Activated B cell treated with CpG ODN at 0.5 μM for 24 hours (primary cell): ENCODE measurements around the gene GCK. TPM values are rescaled to one million over a fixed set of nuclear protein-coding genes. Genes with fewer than 3 reads are reported as not detected.
A peak's percentile ranks its signal among the peaks of the same experiment; 100 is the strongest.
"Not testable (repeated sequence)": the region's sequence is repeated elsewhere in the genome, so short reads cannot be mapped to it uniquely, and the experiment has no call there.

ENCODE experiments used
- ATAC-seq: fragments of 200-7000 bp; cut with Tn5 transposase; one replicate; pipeline ENCODE4 v1.10.0; 2021; ENCODE audit warnings: low read depth, mild to moderate bottlenecking, moderate library complexity
- CTCF ChIA-PET: fragments of 350-600 bp; sonication (Branson Sonifier 250); formaldehyde crosslinking; loops from one replicate; lab custom pipeline; 2021; ENCODE audit warnings: antibody characterized with exemption; lab: Charles Lee
- POLR2A ChIA-PET: fragments of 350-600 bp; sonication (Branson Sonifier 250); formaldehyde crosslinking; loops from one replicate; lab custom pipeline; 2021; ENCODE audit warnings: antibody characterized with exemption; lab: Charles Lee
- DNase-seq: peaks from one replicate; pipeline ENCODE4 v3.0.0; 2022
- H3K27ac Mint-ChIP-seq: one replicate; pipeline ENCODE4 v1.8.0; 2020; ENCODE audit warnings: mixed read lengths
- H3K27me3 Mint-ChIP-seq: one replicate; pipeline ENCODE4 v1.8.0; 2021; ENCODE audit warnings: mixed read lengths
- H3K36me3 Mint-ChIP-seq: one replicate; pipeline ENCODE4 v1.8.0; 2021; ENCODE audit warnings: low read depth, mixed read lengths
- H3K4me1 Mint-ChIP-seq: one replicate; pipeline ENCODE4 v1.8.0; 2021; ENCODE audit warnings: mixed read lengths
- H3K4me3 Mint-ChIP-seq: one replicate; pipeline ENCODE4 v1.8.0; 2020; ENCODE audit warnings: mild to moderate bottlenecking, mixed read lengths
- H3K9me3 Mint-ChIP-seq: one replicate; pipeline ENCODE4 v1.8.0; 2020; ENCODE audit warnings: mixed read lengths
- CTCF ChIP-seq: fragments of 200-600 bp; IDR thresholded peaks from one replicate; pipeline ENCODE4 v1.8.0; 2022; ENCODE audit warnings: antibody characterized with exemption, mild to moderate bottlenecking
- intact Hi-C: fragments of 100-400 bp; cut with micrococcal nuclease; formaldehyde crosslinking; loops from one replicate; pipeline ENCODE4 v1.15.1; 2024
- total RNA-seq: library from RNA; stranded (reverse); gene quantifications from 2 replicates; pipeline ENCODE4 v1.2.3, GENCODE V29; 2022

GCK gene
- total RNA-seq, 1 donor from 2014 or later, result 0.13 TPM

- no peaks in the 10 kb centered on the region for H3K9me3 Mint-ChIP-seq
- H3K36me3 Mint-ChIP-seq, result peaks cover 28% of the 10 kb centered on the region
- H3K27ac Mint-ChIP-seq, result peak within 1 kb of the TSS; percentile 12
- ChIA-PET CTCF (interaction anchor here (0.7 to 1.3 kb wide), 3 partner anchors 103 to 128 kb away, joined by 3 to 5 read pairs (median 4); no protein-coding TSS in a partner anchor), POLR2A (interaction anchor here (0.6 to 2.2 kb wide), 15 partner anchors 13 to 647 kb away, joined by 3 to 12 read pairs (median 4); partner anchors contain the start of genes AEBP1, DBNL, DDX56 and H2AZ2)
- peaks cover 27% of the 10 kb centered on the region for H3K4me1 Mint-ChIP-seq
- peaks cover 6% of the 10 kb centered on the region for H3K27me3 Mint-ChIP-seq
- ATAC-seq (peak; percentile 97), DNase-seq (peak; percentile 87)
- intact Hi-C loops, result loop anchor here (1.0 to 2.0 kb wide), 8 partner anchors 54 to 910 kb away; partner anchors contain the start of genes DBNL, NUDCD3, POLD2 and POLM
- peak within 1 kb of the TSS; percentile 87 for H3K4me3 Mint-ChIP-seq
- no peak for TF ChIP-seq CTCF
These were observed 11.6 kb upstream of the GCK start, which contains the start of gene YKT6 for GRCh38 chr7:44200699-44201461. TSS of gene YKT6 (plus strand) at chr7:44200978. CDS start at chr7:44201136, 158 bp downstream.

DNA sequence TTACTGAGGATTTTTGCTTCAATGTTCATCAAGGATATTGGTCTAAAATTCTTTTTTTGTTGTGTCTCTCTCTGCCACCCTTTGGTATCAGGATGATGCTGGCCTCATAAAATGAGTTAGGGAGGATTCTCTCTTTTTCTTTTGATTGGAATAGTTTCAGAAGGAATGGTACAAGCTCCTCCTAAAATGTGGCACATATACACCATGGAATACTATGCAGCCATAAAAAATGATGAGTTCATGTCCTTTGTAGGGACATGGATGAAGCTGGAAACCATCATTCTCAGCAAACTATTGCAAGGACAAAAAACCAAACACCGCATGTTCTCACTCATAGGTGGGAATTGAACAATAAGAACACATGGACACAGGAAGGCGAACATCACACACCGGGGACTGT, 10.9 kb upstream of the GCK start:
- Mint-ChIP-seq H3K4me1 (peaks cover 27% of the 10 kb centered on the region), H3K36me3 (peaks cover 21% of the 10 kb centered on the region)
- H3K4me3 Mint-ChIP-seq, H3K27me3 Mint-ChIP-seq, ATAC-seq, DNase-seq, H3K9me3 Mint-ChIP-seq, H3K27ac Mint-ChIP-seq: not testable (repeated sequence)
- intact Hi-C loops, result loop anchor here (1.0 to 2.0 kb wide), 8 partner anchors 53 to 911 kb away; partner anchors contain the start of genes DBNL, NUDCD3, POLD2 and POLM
- ChIA-PET CTCF (interaction anchor here (0.7 kb wide), 1 partner anchor 102 kb away, joined by 4 read pairs; no protein-coding TSS in a partner anchor), POLR2A (interaction anchor here (0.8 to 2.2 kb wide), 9 partner anchors 12 to 648 kb away, joined by 3 to 12 read pairs (median 4); partner anchors contain the start of genes AEBP1, DBNL, H2AZ2 and NUDCD3)

- TF ChIP-seq CTCF, result no peak
- ChIA-PET CTCF (interaction anchor here (0.8 to 3.0 kb wide), 6 partner anchors 72 to 178 kb away, joined by 3 to 11 read pairs (median 5); partner anchors contain the start of genes AEBP1 and POLD2), POLR2A (no interaction called here)
- Mint-ChIP-seq H3K27me3 (peaks cover 8% of the 10 kb centered on the region), H3K4me1 (peaks cover 19% of the 10 kb centered on the region), H3K4me3 (no peak overlapping the region), H3K27ac (no peak overlapping the region), H3K36me3 (peaks cover 2% of the 10 kb centered on the region), H3K9me3 (no peaks in the 10 kb centered on the region)
- intact Hi-C loops, result no loop called here
- ATAC-seq, result no peak
- no peak for DNase-seq
These were observed 8.2 kb upstream of the GCK start for GRCh38 chr7:44197474-44197873.

- ChIA-PET POLR2A (no interaction called here), CTCF (interaction anchor here (1.0 to 3.0 kb wide), 7 partner anchors 71 to 177 kb away, joined by 3 to 11 read pairs (median 6); partner anchors contain the start of genes AEBP1 and POLD2)
- Mint-ChIP-seq H3K27me3 (peaks cover 11% of the 10 kb centered on the region), H3K27ac (no peak overlapping the region), H3K36me3 (no peaks in the 10 kb centered on the region), H3K4me1 (peaks cover 9% of the 10 kb centered on the region), H3K9me3 (no peaks in the 10 kb centered on the region), H3K4me3 (no peak overlapping the region)
- intact Hi-C loops, result loop anchor here (1.0 kb wide), 2 partner anchors 124 to 177 kb away; no protein-coding TSS in a partner anchor
- DNase-seq (no peak), ATAC-seq (peak; percentile 25)
- no peak for TF ChIP-seq CTCF
These were observed 7.2 kb upstream of the GCK start for GRCh38 chr7:44196450-44196872.

- intact Hi-C loops, result loop anchor here (1.0 kb wide), 2 partner anchors 124 to 177 kb away; no protein-coding TSS in a partner anchor
- H3K4me3 Mint-ChIP-seq, result no peak overlapping the region
- ChIA-PET POLR2A (no interaction called here), CTCF (interaction anchor here (1.0 to 3.0 kb wide), 6 partner anchors 70 to 176 kb away, joined by 3 to 11 read pairs (median 6); partner anchors contain the start of gene AEBP1)
- no peaks in the 10 kb centered on the region for H3K9me3 Mint-ChIP-seq
- DNase-seq (no peak), ATAC-seq (no peak)
- H3K27me3 Mint-ChIP-seq, result peaks cover 11% of the 10 kb centered on the region
- no peaks in the 10 kb centered on the region for H3K36me3 Mint-ChIP-seq
- H3K4me1 Mint-ChIP-seq, result peaks cover 6% of the 10 kb centered on the region
- no peak for TF ChIP-seq CTCF
- H3K27ac Mint-ChIP-seq, result no peak overlapping the region
These were observed 6.7 kb upstream of the GCK start for GRCh38 chr7:44195889-44196288.
